Measurements from ENCODE around the gene THBS1.

The THBS1 gene

DNA sequence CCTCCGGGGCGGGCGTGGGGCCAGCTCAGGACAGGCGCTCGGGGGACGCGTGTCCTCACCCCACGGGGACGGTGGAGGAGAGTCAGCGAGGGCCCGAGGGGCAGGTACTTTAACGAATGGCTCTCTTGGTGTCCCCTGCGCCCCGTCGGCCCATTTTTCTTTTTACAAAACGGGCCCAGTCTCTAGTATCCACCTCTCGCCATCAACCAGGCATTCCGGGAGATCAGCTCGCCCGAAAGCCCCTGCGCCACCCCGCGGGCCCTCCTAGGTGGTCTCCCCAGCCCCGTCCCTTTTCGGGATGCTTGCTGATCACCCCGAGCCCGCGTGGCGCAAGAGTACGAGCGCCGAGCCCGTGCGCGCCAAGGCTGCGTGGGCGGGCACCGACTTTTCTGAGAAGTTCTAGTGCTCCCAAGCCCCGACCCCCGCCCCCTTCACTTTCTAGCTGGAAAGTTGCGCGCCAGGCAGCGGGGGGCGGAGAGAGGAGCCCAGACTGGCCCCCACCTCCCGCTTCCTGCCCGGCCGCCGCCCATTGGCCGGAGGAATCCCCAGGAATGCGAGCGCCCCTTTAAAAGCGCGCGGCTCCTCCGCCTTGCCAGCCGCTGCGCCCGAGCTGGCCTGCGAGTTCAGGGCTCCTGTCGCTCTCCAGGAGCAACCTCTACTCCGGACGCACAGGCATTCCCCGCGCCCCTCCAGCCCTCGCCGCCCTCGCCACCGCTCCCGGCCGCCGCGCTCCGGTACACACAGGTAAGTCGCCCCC lies at the start of gene THBS1:
Gene THBS1 (plus strand): TSS at position 595 of the 757 bp plus-strand sequence. CDS start 779 bp downstream, outside the sequence.
- DNase-seq (ENCODE audit: low read depth), result peak; percentile 8

DNA sequence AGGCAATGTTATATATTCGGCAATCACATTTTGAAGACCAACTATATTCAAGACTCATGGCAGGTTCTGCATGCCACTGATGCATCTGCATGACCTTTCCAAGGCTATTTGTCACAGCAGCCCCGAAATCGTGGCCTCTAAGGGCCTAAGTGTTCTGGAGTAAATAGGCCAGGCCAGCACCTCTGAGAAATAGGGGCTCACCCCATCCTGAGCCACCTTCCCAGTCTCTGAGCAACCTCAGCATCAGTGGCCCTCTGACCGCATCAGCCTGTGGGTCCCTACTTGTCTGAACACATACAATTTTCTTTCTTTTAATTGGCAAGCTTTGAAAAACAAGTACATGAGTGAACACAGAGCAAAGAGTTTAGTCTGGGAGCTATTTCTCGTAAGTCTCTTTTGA lies 45.9 kb upstream of the THBS1 start:
- no peak for DNase-seq (ENCODE audit: low read depth)

DNA sequence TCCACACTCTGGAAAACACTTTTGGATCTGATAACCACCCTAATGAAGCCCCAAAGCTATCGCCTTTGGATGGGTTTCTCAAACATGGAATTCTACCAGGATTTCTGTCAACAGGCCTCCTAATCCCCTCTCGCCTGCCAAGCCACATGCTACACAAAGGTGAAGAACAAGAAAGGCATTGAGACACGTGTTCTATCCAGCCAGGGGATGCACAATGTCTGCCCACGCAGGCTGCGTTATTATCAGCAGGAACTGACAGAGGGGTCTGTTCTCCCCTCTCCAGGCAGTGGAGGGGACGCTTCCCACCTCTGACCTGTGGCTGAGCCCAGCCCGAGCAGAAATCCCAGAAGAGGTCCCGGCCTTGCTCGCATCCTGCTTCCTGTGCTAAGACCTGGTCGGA lies 45.4 kb upstream of the THBS1 start:
- DNase-seq (ENCODE audit: low read depth), result no peak

- DNase-seq (ENCODE audit: low read depth), result no peak
Measured at GRCh38 chr15:39538936-39539335, 41.9 kb upstream of the THBS1 start.

DNA sequence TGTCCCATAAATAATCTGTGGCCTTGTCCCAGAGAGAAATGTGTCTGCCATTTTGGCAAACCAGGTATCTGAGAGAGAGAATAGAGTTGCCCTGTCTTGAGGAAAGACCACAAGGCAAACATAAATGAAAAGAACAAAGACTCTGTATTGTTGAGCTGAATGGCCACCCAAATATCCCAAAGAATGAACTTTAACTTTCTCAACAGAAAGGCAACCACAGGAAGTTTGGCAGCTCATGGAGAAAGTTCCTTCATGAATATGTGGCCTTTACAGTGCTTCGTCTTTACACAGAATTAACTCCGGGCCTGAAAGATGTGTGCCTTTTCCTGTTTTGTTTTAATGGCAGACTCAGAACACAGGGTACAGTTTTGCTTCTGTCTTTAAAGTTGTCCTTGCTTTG lies 41.4 kb upstream of the THBS1 start:
- no peak for DNase-seq (ENCODE audit: low read depth)

- no peak for DNase-seq (ENCODE audit: low read depth)
Measured at GRCh38 chr15:39539973-39540558, 40.8 kb upstream of the THBS1 start.

DNA sequence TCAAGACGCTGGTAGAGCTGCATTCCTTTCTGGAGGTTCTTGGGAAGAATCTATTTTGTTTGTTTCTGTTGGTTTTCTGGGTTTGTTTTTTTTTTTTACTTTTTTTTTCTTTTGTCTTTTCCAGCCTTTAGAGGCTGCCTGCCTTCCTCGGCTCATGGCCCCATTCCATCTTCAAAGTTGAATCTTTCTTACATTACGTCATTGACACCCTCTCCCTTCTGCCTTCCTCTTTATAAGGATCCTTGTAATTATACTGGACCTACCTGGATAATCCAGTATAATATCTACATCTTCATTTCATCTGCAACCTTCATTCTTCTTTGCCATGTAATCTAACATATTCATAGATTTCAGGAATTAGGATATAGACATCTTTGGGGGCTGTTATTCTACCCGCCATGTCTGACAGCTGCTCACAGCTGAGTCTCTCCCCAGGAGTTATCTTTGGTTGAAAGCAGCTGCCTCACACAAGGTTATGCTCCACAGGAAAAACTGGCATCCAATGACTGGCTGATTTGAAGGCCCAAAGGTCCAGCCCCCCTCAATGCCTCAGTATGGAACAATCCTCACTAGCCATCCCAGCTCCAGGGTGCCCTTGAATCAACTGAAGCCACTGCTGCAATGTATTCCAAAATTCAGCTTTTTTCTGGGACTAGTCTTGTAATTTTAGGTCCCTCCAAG lies 38.4 kb upstream of the THBS1 start:
- DNase-seq (ENCODE audit: low read depth), result no peak

DNA sequence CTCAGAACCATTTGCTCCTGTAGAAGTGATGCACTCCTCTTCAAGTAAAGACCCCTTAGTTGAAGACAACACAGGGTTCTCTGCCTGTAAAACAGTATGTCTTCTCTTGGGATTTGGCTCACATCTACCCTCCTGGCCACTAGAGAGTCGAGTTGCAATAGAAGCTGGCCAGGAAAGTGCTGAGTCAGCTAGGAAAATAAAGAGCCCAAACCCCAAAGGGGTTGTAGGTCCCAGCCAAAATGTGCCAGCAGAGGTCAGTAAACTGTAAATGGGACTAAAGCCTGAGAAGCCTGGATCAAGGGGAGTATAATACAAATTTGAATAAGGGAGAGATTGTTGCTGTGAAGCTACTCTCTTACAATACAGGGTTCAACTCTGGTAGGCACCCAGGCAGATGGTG lies 37.2 kb upstream of the THBS1 start:
- no peak for DNase-seq (ENCODE audit: low read depth)

DNA sequence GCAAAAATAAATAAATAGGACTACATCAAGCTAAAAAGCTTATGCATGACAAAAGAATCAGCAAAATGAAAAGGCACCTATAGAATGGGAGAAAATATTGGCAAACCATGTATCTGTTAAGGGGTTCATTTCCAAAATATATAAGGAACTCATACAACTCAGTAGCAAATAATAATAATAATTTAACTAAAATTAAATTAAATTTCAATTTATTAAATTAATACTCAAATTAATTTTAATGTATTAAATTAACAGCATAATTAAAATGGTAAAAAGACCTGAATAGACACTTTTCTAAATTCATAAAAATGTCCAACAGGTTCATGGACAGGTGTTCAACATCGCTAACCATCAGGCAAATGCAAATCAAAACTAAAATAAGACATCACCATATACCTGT lies 34.0 kb upstream of the THBS1 start:
- DNase-seq (ENCODE audit: low read depth), result no peak

GRCh38 chr15:39548561-39548960 lies 32.3 kb upstream of the THBS1 start:
- DNase-seq (ENCODE audit: low read depth), result no peak

DNA sequence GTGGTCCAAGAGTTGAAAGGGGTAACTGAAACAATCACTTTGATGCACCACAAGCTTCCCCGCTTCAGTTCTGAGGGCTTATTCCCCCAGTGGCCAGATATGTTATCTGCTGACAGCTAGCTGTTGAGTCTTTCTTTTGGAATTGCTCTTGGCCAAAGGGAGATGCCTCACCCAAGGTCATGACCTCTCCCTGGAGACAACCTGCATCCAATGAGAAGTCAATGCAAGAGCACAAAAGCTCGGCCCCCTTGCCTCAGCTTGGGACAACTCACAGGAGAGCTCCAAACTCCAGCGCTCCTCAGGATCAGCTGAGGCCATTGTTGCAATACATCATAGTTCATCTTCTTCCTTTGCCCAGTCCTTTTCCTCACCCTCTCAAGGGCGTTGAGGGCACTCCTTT lies 31.0 kb upstream of the THBS1 start:
- no peak for DNase-seq (ENCODE audit: low read depth)

DNA sequence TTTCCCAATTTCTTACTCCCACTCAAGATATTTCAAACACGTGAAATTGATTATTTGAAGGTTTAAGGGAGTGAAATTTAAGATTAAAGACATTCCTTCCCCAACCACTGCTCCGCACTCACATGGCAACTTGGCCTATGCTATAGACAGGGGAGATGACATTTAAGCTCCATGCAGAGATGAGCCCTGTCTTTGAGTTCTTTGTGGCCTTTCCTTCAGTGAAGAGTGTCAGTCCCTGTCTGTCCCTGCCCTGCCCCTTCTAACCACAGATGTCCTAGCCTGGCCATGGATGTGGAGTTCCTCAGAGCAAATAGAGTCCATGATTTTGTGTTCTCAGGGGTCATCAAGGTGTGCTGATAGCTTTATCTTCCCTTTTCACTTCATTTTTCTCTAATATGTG lies 29.4 kb upstream of the THBS1 start:
- DNase-seq (ENCODE audit: low read depth), result no peak

DNA sequence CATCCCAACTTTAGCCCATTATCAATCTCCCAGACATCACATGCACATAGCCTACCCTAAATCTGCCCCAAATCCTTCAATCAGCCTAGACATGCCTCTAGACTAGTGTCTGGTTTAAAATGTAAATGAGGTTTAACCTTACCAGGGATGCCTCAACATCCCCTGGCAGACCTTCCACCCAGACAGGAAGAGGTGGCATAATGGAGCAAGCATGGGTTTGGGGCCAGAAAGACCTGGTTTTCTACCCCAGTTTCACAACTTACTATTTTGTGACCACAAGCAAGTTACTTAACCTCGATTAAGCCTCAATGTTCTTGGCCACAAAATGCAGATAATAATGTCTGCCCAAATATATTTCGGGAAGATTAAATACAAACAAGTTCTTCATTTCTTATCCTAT lies 28.3 kb upstream of the THBS1 start:
- no peak for DNase-seq (ENCODE audit: low read depth)

DNA sequence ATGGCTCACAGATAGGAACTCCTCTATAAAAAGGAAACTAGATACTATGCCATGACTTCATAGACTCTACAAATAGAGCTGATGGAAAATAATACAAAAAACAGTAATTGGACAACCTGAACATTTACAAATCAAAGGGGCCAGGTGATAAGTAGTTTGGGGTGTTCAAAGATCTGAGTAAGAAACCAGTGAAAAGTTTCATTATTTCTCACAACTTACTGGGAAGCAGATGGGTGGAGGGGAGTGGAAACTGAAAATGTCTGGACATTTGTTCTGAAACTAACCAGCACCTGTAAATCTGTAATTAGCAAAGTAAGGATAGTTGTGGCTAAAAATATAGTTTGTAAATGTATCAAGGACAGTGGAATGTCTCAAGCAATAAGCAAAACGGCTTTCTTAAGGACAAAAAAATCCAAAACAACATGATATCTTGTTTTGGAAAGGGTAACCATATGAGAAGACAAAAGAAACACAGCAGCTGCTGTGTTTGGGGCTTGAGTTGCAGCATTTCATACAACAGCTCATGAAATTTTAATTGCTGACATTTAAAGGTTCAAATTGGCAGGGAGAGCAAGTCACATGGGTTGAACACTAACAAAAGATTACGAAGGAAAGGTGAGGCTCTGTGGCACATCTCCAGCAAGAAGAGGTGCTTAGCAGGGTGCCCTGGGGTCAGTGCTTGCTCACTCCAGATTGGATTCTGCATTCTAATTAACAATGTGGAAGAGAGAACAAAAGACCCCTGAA lies 26.8 kb upstream of the THBS1 start:
- no peak for DNase-seq (ENCODE audit: low read depth)

DNA sequence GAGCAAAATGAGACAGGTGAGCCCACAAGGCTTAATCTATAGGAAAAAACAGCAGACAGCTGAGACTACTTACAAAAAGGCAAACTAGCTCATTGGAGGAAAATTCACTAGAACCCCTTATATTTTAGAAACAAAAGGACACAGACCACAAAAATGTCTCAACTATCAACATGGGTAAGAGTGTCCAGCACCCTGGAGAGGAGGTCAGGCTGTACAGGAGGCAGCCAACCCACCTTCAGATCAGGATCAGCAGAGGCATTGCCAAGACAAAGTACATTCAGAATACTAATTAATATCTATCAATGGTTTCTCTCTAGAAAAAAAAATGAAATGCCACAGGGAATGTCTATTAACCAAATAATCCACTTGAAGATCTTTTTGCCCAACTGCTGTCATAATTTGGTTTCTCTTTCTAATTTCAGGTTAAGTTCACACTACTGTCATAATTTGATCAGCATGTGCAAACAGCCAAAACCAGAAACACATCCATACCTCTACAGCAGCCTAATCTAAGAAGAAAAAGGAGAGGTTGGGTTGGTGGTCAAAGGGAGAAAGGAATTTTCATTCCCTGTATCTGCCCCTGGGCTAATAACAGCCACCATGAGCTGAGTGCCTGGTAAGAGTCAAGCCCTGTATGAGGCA lies 26.0 kb upstream of the THBS1 start:
- DNase-seq (ENCODE audit: low read depth), result no peak

GRCh38 chr15:39555885-39556284 lies 25.0 kb upstream of the THBS1 start:
- no peak for DNase-seq (ENCODE audit: low read depth)

DNA sequence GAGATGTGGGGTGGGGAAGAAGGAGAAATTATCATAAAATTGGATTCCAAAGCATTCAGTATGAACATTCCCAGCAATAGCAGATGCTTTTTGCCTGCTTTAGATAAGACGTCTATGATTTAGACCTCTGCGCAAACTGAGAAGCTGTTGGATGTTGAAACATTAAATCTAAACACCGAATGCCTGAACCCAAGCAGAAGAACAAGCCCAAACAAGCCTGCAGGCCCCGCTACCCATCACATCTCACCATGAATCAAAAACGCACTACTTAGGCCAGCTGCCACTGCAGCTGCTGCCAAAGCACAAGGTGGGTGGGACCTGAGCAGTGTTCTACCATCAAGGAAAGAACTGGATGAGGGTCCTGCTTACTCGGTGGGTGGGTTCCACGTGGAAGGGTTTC lies 24.4 kb upstream of the THBS1 start:
- no peak for DNase-seq (ENCODE audit: low read depth)

GRCh38 chr15:39558421-39558820 lies 22.5 kb upstream of the THBS1 start:
- no peak for DNase-seq (ENCODE audit: low read depth)

GRCh38 chr15:39564972-39565665 lies 15.8 kb upstream of the THBS1 start:
- DNase-seq (ENCODE audit: low read depth), result no peak

DNA sequence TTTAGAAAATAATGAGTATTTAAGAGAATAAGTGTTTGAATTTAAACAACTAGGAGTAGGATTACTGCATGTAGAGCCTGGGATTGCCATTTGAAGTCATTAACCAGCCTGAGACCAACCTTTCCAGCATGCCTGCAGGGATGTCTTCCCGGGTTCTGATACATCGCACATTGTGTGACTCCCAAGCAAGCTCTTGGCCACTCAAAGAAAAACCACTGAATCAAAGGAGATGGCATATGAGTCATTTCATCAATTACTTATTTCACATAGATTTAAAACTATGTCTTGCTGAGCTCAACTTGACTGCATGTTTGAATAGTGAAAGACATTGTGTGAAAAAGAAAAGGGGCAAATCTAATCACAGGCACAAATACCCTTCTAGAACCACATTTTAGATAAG lies 15.0 kb upstream of the THBS1 start:
- DNase-seq (ENCODE audit: low read depth), result no peak

DNA sequence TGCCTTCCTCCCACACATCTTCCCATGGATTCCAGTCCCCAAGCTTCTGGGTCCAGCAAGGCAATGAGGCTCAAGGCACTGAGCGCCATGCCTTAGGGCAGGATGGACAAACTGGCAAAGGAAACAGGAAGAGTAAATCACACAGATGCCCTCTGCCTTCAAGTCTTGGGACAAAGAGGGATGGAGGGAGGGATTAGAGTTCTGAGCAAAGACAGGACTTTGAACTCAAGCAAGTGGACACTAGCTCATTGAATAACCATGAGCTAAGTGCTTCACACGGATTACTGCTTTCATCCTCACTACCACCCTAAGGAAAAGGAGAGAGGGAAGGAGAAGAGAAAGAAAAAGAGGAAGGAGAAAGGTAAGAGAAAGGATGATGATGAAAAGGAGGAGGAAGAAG lies 7.6 kb upstream of the THBS1 start:
- no peak for DNase-seq (ENCODE audit: low read depth)

- no peak for DNase-seq (ENCODE audit: low read depth)
Measured at GRCh38 chr15:39573844-39574243, 7.0 kb upstream of the THBS1 start.

Measured in T-helper 22 cell (primary cell).